Heart right ventricle (tissue), 16 donors: ENCODE results near the gene FLACC1. TPM values are rescaled to one million over a fixed set of nuclear protein-coding genes. Genes with fewer than 3 reads are reported as not detected.
"Not testable (repeated sequence)": the region's sequence is repeated elsewhere in the genome, so short reads cannot be mapped to it uniquely, and the experiment has no call there.

Experiments
- ATAC-seq, 8 donors: fragments of 200-7000 bp; cut with Tn5 transposase; one replicate each; pipeline ENCODE4 v1.9.1; 2020; ENCODE audit warnings: mild to moderate bottlenecking in 8 of 8, moderate library complexity in 8 of 8, moderate number of reproducible peaks in 1 of 8
- DNase-seq, 2 donors: peaks; one replicate each; pipeline ENCODE4 v3.0.0-alpha.2; 2020
- H3K27ac ChIP-seq, 10 donors: fragments of 200-600 bp; sonication (generic) in 2 of 10; one replicate each; pipeline versions ENCODE4 v1.5.0 to v1.8.0; 2020 to 2022; ENCODE audit warnings: mild to moderate bottlenecking in 3 of 10
- H3K27me3 ChIP-seq, 7 donors: fragments of 200-600 bp; one replicate each; pipeline ENCODE4 v1.8.0; 2021 to 2022; ENCODE audit warnings: mild to moderate bottlenecking in 2 of 7
- H3K36me3 ChIP-seq, 9 donors: fragments of 200-600 bp; sonication (generic) in 1 of 9; one replicate each; pipeline versions ENCODE4 v1.5.0 to v1.8.0; 2020 to 2022; ENCODE audit warnings: mild to moderate bottlenecking in 2 of 9
- H3K4me1 ChIP-seq, 9 donors: fragments of 200-600 bp; sonication (generic) in 1 of 9; one replicate each; pipeline versions ENCODE4 v1.5.0 to v1.8.0; 2020 to 2022; ENCODE audit warnings: mild to moderate bottlenecking in 4 of 9
- H3K4me3 ChIP-seq, 10 donors: fragments of 200-600 bp; sonication (generic) in 2 of 10; one replicate each; pipeline versions ENCODE4 v1.5.0 to v1.8.0; 2020 to 2022; ENCODE audit warnings: mild to moderate bottlenecking in 7 of 10, moderate library complexity in 2 of 10
- H3K9me3 ChIP-seq, 11 donors: fragments of 200-600 bp in 10 of 11; sonication (generic) in 2 of 11; one replicate each; pipeline versions ENCODE4 v1.5.0 to v1.8.0; 2013 to 2022; ENCODE audit warnings: mild to moderate bottlenecking in 2 of 11, control low read depth in 1 of 11, moderate library complexity in 1 of 11
- CTCF ChIP-seq, 9 donors: fragments of 200-600 bp; sonication (generic) in 2 of 9; IDR thresholded peaks; one replicate each; pipeline versions ENCODE4 v1.5.0 to v1.8.0; 2021 to 2022; ENCODE audit warnings: antibody characterized with exemption in 9 of 9, mild to moderate bottlenecking in 5 of 9, moderate library complexity in 1 of 9
- whole genome bisulfite sequencing, 2 donors: extraction: QIAGEN DNeasy Blood & Tissue Kit; methylation state at CpG; one replicate each; pipeline ENCODE4 v1.1.7; 2013; ENCODE audit warnings: inconsistent platforms in 1 of 2; 5-methylcytosine and 5-hydroxymethylcytosine counted together
- intact Hi-C, 10 donors: fragments of 100-400 bp; cut with DNase I; formaldehyde crosslinking; loops; one replicate each; pipeline versions ENCODE4 v1.11.1 to v1.14.2; 2022
- polyA plus RNA-seq, 2 donors: library from polyadenylated mRNA; stranded (reverse); fragments of 200-250 nt; gene quantifications; one replicate each; pipeline ENCODE4 v1.2.3, GENCODE V29; 2013
- total RNA-seq, 10 donors: library from RNA; stranded (reverse); fragmentation: NEBNext Ultra II Directional in 3 of 10; extraction: Animal tissue kit (Norgen Biotek cat#: 25700) in 3 of 10; gene quantifications; one replicate each; pipeline versions ENCODE4 v1.2.1 to v1.2.4, GENCODE V29; 2021 to 2023
- donor health status: Arrhythmogenic right ventricular cardiomyopathy.
- donor health status: ischemic (EF 13 %, LVEDD 7.1; RV severe dilation, severe dysfunction).
- donor health status: healthy with polysubstance abuse.
- donor health status: DM: no; HTN: yes; CAD: no.
- donor health status: DM: no; HTN: no; CAD: no.
- donor health status: ischemic (EF 25% LVEDD 6.9; RV normal size, moderate dysfunction).
- donor health status: ischemic (EF 25% LVEDD 5.7; RV mildly dilated, moderate dysfunction).
- donor health status: healthy.
- donor health status: DM: yes; HTN: yes; CAD: no.
- donor health status: Ischemic cardiomyopathy.
- donor health status: ischemic (EF 35%, LVEDD 5.7; RV mildly dilated, moderate dysfunction).
- donor health status: nonischemic (EF 11% LVEDD 7.7; RV severe dilation, severe dysfunction).
- donor health status: DM: yes; HTN: yes; CAD: no.
- donor health status: PGD.
- donor health status: ischemic (EF 29% LVEDD 5.4; RV normal size, mild dysfunction).
- donor health status: nonischemic (EF 23%, LVEDD 6.1; RV moderate dilation, normal function).

FLACC1 gene
- total and polyA plus RNA-seq, 12 donors = 0.88 to 15.9 (median 7.3) TPM

GRCh38 chr2:201319511-201319910 lies 37.6 kb downstream of the FLACC1 start:
- Histone ChIP-seq H3K4me3 (no peak overlapping the region), H3K9me3 (peaks cover 0 to 48% (median 9%) of the 10 kb centered on the region in 11 donors), H3K27me3 (no peaks in the 10 kb centered on the region), H3K27ac (no peak overlapping the region), H3K36me3 (peaks cover 0 to 27% (median 0%) of the 10 kb centered on the region in 9 donors), H3K4me1 (no peaks in the 10 kb centered on the region)
- no peak for DNase-seq
- TF ChIP-seq CTCF (IDR thresholded peaks at IDR 0.05) = no peak
- intact Hi-C loops = no loop called here
- no peak for ATAC-seq
- 47 to 72% methylated on average over 2 of the region's 2 CpGs for WGBS, 2 donors

GRCh38 chr2:201313362-201313761 lies 43.8 kb downstream of the FLACC1 start:
- H3K27me3 ChIP-seq = no peaks in the 10 kb centered on the region
- WGBS, 2 donors = 75 to 86% methylated on average over 5 of the region's 5 CpGs
- no peak for ATAC-seq

GRCh38 chr2:201308914-201309313 lies 48.2 kb downstream of the FLACC1 start:
- Histone ChIP-seq H3K4me1 (peaks cover 0 to 7% (median 0%) of the 10 kb centered on the region in 9 donors), H3K36me3 (peaks cover 0 to 43% (median 0%) of the 10 kb centered on the region in 9 donors), H3K9me3 (peaks cover 0 to 11% (median 3%) of the 10 kb centered on the region in 11 donors), H3K27ac (no peak overlapping the region), H3K27me3 (no peaks in the 10 kb centered on the region), H3K4me3 (no peak overlapping the region)
- DNase-seq (no peak), ATAC-seq (no peak)
- 95 to 97% methylated on average over 3 of the region's 3 CpGs for WGBS, 2 donors
- intact Hi-C loops = no loop called here
- TF ChIP-seq CTCF (IDR thresholded peaks at IDR 0.05) = no peak

More at GRCh38 chr2:201313362-201313761, 43.8 kb downstream of the FLACC1 start:
- Histone ChIP-seq H3K9me3 (peaks cover 0 to 17% (median 0%) of the 10 kb centered on the region in 11 donors), H3K36me3 (peaks cover 0 to 19% (median 0%) of the 10 kb centered on the region in 9 donors), H3K4me3 (no peak overlapping the region), H3K4me1 (no peaks in the 10 kb centered on the region), H3K27ac (no peak overlapping the region)
- TF ChIP-seq CTCF (IDR thresholded peaks at IDR 0.05) = no peak
- no peak for DNase-seq
- intact Hi-C loops = no loop called here

- no peak overlapping the region for H3K4me3 ChIP-seq
- no peak for DNase-seq
- peaks cover 0 to 11% (median 3%) of the 10 kb centered on the region in 11 donors for H3K9me3 ChIP-seq
- WGBS, 2 donors = 92 to 93% methylated on average over 3 of the region's 3 CpGs
- no peak overlapping the region for H3K27ac ChIP-seq
- intact Hi-C loops = no loop called here
- peaks cover 0 to 43% (median 0%) of the 10 kb centered on the region in 9 donors for H3K36me3 ChIP-seq
- no peak for TF ChIP-seq CTCF (IDR thresholded peaks at IDR 0.05)
- ATAC-seq = no peak
- peaks cover 0 to 7% (median 0%) of the 10 kb centered on the region in 9 donors for H3K4me1 ChIP-seq
- no peaks in the 10 kb centered on the region for H3K27me3 ChIP-seq
These were observed 49.3 kb downstream of the FLACC1 start for GRCh38 chr2:201307876-201308275.

GRCh38 chr2:201299929-201300328 lies 57.2 kb downstream of the FLACC1 start:
- H3K27ac ChIP-seq, DNase-seq, H3K4me1 ChIP-seq, H3K4me3 ChIP-seq, ATAC-seq, H3K27me3 ChIP-seq, intact Hi-C loops: not testable (repeated sequence)
- peaks cover 0 to 21% (median 5%) of the 10 kb centered on the region in 11 donors for H3K9me3 ChIP-seq
- peaks cover 0 to 37% (median 0%) of the 10 kb centered on the region in 9 donors for H3K36me3 ChIP-seq
- 97% methylated on average over 11 of the region's 11 CpGs for WGBS, 2 donors
